Umbilical cord (tissue), 2 donors: ENCODE results near the gene NAP1L5. TPM values are rescaled to one million over a fixed set of nuclear protein-coding genes. Genes with fewer than 3 reads are reported as not detected.
A peak's percentile ranks its signal among the peaks of the same experiment; 100 is the strongest.

ENCODE experiments used
- DNase-seq: peaks from one replicate; pipeline ENCODE4 v3.0.0-alpha.2; 2015; ENCODE audit warnings: low spot score
- total RNA-seq: library from RNA; depleted of rRNA; stranded (reverse); fragments of >200 nt; gene quantifications from one replicate; pipeline ENCODE4 v1.2.3, GENCODE V29; 2014; ENCODE audit warnings: low replicate concordance; ENCODE audit not compliant: insufficient read depth

Gene NAP1L5
- total RNA-seq, 1 donor from 2014 or later: 11.6 TPM

DNA sequence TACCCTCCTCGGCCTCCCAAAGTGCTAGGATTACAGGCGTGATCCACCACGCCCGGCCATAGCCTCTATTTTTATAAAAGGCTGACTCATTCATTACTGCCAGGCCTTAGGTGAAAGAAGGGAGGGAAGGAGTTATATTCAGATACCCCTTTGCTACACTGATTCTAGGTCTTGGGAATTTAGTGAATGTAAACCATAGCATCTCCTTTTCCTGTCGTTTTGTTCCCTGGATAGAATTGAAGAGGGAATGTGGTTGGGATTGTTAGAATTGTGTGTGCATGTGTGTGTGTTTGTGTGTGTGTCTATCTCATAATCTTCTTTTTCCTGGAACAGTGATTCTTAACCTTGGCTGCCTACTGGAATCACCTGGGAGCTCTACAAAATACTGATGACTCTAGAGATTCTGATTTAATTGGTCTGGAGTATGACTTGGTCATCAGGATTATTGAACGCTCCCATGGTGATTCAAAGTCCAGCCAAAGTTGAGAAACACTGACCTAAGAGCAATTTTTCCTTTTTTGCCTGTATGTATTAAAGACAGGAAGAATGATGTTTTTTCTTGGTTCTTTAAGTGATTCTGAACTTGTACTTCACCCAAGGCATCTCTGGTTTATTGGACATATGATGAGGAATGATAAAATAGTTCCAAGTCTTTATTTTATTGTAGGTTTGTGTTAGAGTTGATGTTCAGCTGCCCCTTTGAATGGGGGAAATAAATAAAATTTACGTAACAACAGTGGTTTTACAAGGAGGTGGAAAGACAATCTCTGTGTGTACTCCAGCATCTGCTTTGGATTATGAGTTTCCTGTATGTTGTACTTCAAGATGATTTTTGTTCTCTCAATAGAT is 37.0 kb downstream of the NAP1L5 start:
- no peak for DNase-seq

DNA sequence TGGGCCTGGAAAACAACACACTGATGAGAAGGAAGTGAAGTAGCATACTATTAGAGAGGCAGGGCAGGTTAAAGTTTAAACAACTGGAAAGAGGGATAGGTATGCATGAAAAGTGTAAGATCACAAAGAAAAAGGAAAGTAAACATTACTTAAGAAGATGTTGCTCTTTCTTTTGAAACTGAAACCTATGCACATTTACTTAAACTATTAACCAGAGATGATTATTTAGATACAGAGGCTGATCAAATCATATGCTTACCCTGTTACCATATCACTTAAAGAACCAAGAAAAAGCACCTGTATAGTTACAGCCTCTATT is 37.8 kb downstream of the NAP1L5 start:
- DNase-seq: no peak

DNA sequence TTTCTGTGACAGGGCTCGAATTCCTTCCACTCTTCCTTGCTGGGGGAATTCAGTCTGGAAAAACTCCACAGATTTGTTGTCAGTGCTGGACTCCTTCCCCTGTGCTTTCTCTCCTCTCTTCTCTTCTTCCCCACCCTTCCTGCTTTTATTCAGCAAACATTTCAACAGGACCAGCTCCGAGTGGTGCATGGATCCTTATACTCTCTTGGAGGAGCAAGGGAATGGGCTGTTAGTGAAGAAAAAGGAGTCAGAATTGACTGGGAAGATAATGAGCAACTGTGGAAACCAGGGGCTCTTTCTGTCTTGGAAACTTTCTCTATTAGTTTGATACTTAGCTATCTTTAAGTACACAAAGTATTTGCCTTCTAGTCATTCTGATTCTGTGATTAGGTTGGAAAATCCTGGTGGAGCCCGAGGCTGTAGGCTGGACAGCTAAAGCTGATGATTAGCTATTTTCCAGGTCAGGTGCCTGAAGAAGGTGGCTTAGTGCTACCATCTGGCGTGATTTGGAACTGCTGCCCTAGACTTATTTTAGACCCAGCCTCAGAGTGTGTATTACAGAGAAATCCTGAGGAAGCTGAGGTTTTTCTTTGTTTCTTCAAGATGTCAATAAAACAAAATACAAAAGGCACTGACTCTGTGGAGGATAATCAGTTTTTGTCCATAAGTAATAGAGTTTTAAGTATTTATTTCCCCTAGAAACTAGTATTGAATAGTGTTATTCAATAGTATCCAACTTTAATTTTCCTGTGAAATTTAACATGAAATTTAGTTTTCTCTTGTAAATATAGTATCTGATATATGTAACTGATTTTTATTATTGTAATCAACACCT is 38.4 kb downstream of the NAP1L5 start:
- DNase-seq: peak; percentile 66

DNA sequence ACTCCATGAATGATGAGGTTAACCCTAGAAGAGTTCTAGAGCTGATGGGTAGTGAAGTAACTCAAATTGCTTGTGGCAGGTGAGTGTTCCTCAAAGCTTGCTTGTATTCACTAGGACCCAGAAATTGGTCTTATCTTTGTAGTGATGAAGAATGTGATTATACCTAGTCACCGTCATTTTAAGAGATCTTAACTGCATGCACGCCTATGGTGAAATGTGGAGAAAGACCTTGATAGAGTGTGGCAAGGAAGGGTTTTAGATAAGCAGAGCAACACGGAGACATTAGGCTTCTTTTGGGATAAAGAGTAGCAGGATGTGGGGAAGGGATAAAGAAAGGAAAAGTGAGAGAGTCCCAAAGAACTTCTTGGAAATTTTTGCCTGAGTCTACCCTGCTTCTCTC is 42.4 kb downstream of the NAP1L5 start:
- DNase-seq: no peak

DNA sequence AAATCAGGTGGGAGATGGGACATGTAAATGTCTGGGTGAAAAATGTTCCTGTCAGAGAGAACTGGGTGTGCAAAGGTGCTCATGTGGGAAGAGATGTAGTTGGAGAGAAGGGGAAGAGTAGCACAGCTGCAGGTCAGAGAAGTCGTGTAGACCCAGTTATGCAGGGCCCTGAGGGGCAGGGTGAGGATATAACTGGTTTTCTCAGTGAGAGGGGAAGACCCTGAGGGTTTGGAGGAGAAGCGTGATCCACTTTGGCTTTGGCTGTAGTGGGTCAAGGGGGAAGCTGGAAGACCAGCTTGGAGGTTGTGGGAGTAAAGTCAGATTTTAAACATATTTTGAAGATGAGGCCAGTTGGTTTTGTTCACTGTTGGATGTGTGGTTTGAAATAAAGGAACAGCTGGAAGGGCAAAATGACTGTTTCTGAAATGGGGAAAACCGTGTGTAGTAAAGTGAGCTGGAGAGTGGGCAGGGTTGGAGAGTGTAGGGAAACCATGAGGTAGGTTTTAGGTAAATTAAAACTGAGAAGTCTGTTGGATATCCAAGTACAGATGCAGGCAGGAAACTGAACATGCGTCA is 44.2 kb downstream of the NAP1L5 start:
- DNase-seq: no peak

DNA sequence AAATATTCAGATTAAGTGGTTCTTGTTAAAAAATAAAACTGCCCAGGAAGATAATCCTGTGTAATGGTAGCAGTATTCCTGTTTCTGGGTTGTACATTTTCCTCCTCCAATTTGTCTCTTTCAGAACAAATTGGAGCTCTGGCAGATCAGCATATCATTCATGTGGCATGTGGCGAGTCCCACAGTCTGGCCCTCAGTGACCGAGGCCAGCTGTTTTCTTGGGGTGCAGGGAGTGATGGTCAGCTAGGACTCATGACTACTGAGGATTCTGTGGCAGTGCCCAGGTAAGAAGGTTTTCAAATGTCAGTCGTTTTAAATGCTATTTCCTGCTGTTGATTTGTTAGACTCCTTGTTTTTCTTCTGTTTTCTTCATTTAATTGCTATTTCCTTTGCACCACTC is 47.9 kb downstream of the NAP1L5 start:
- DNase-seq: no peak

DNA sequence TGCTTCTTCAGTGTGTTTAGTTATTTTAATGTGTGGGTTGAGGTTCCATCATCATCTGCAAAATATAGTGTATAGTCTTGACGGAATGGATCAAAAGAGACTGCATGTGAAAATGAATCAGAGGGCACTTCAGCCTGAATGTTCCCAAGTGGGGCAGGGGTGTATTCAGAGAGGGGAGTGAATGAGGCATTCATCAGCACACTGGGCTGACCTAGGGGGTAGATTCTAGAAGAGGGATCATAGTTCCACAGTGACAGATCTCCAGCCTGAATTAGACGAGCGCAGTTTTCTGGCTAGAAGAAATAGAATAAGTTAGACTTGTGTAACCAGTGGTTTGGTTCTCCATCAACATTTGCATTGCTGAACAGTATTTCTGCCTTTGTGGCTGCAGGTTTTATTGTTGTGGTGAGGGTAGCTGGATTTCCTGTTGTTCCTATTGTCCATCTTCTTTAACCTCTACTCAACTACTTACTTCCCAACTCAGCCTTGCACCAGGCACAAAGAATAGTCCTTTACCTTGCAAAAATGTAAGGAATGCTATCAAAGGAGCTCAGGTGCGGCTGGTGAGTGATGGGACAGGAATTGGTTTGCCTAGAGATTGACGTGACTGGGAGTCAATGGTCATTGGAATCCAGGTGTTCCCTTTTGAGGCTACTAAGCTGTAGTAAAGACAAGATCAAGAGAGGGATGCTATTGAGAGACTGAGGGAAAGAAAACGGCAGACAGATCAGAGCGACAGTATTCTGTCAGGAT is 50.9 kb downstream of the NAP1L5 start:
- DNase-seq: no peak

DNA sequence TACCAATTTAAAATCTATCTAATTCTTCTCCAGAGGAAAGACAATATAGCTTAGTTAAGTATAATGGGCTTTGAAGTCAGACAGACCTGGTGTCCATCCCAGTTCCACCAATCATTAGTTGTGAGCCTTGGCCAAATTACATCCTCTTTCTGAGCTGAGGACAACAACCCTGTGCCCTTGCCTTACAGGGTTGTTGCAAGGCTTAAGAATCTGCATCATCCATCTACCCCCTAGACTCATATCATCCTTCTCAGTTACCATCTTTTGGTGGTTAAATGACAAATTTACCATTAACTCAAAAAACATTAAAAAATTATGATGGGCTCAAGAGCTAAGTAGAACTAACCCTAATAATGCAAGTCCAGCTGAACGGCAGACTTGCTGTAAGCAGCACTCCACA is 51.6 kb downstream of the NAP1L5 start:
- DNase-seq: no peak

Other genes starting within 250 kb of the NAP1L5 start
- 0.72 TPM for gene HERC5, start 240.7 kb downstream of the NAP1L5 start, total RNA-seq
- gene PYURF, start 174.1 kb downstream of the NAP1L5 start, total RNA-seq: 75.8 TPM
- gene HERC3, start 105.3 kb downstream of the NAP1L5 start, total RNA-seq: 24.3 TPM